Activated CD8-positive, alpha-beta T cell treated with anti-CD3 and anti-CD28 coated beads for 36 hours (primary cell): ENCODE measurements around the gene UPK2. TPM values are rescaled to one million over a fixed set of nuclear protein-coding genes. Genes with fewer than 3 reads are reported as not detected.
"Not testable (repeated sequence)": the region's sequence is repeated elsewhere in the genome, so short reads cannot be mapped to it uniquely, and the experiment has no call there.

Experiments used
- ATAC-seq: fragments of 200-7000 bp; cut with Tn5 transposase; one replicate; pipeline ENCODE4 v1.10.0; 2021; ENCODE audit warnings: mild to moderate bottlenecking, moderate library complexity
- CTCF ChIA-PET: fragments of 350-600 bp; sonication (Branson Sonifier 250); formaldehyde crosslinking; loops from one replicate; lab custom pipeline; 2021; ENCODE audit warnings: antibody characterized with exemption; lab: Charles Lee
- POLR2A ChIA-PET: fragments of 350-600 bp; sonication (Branson Sonifier 250); formaldehyde crosslinking; loops from one replicate; lab custom pipeline; 2021; ENCODE audit warnings: antibody characterized with exemption; lab: Charles Lee
- DNase-seq: peaks from one replicate; pipeline ENCODE4 v3.0.0-alpha.2; 2020
- H3K27ac Mint-ChIP-seq: one replicate; pipeline ENCODE4 v1.8.0; 2021; ENCODE audit warnings: mild to moderate bottlenecking, mixed read lengths
- H3K27me3 Mint-ChIP-seq: one replicate; pipeline ENCODE4 v1.8.0; 2021; ENCODE audit warnings: mixed read lengths
- H3K36me3 Mint-ChIP-seq: one replicate; pipeline ENCODE4 v1.8.0; 2021; ENCODE audit warnings: low read depth, mixed read lengths
- H3K4me1 Mint-ChIP-seq: one replicate; pipeline ENCODE4 v1.8.0; 2021; ENCODE audit warnings: low read depth, mixed read lengths
- H3K4me3 Mint-ChIP-seq: one replicate; pipeline ENCODE4 v1.8.0; 2021; ENCODE audit warnings: mild to moderate bottlenecking, moderate library complexity, mixed read lengths
- H3K9me3 Mint-ChIP-seq: one replicate; pipeline ENCODE4 v1.8.0; 2021; ENCODE audit warnings: mixed read lengths
- intact Hi-C: fragments of 100-400 bp; cut with micrococcal nuclease; formaldehyde crosslinking; loops from one replicate; pipeline ENCODE4 v1.10.0; 2022
- total RNA-seq, 2 experiments: library from RNA; stranded (reverse); gene quantifications; one replicate each; pipeline ENCODE4 v1.2.3, GENCODE V29; 2021
- TF ChIP-seq, protein P1 (sequence below): fragments of 200-600 bp; IDR thresholded peaks from one replicate; pipeline ENCODE4 v1.8.0; 2022; ENCODE audit warnings: antibody characterized with exemption, mild to moderate bottlenecking

UPK2 gene
- total RNA-seq, 2 experiments from 2014 or later = 1.5 to 2.2 TPM

DNA sequence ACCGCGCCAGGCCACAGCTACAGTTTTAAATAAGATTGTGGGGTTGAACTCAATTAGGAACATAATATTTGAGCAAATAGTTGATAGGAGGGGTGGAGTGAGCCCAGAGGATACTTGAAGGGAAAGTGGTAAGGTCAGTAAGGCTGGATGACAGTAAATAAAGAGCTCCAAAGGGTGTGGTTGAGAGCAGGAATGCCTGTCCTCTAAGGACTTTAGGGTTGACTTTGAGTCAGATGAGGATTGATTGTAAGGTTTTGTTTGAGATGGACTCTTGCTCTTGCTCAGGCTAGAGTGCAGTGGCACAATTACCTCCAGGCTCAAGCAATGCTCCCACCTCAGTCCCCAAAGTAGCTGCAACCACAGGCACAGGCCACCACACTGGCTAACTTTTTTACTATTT, 17.9 kb downstream of the UPK2 start:
- TF ChIP-seq, protein P1, sequence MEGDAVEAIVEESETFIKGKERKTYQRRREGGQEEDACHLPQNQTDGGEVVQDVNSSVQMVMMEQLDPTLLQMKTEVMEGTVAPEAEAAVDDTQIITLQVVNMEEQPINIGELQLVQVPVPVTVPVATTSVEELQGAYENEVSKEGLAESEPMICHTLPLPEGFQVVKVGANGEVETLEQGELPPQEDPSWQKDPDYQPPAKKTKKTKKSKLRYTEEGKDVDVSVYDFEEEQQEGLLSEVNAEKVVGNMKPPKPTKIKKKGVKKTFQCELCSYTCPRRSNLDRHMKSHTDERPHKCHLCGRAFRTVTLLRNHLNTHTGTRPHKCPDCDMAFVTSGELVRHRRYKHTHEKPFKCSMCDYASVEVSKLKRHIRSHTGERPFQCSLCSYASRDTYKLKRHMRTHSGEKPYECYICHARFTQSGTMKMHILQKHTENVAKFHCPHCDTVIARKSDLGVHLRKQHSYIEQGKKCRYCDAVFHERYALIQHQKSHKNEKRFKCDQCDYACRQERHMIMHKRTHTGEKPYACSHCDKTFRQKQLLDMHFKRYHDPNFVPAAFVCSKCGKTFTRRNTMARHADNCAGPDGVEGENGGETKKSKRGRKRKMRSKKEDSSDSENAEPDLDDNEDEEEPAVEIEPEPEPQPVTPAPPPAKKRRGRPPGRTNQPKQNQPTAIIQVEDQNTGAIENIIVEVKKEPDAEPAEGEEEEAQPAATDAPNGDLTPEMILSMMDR = no peak
- POLR2A ChIA-PET = interaction anchor here (0.8 kb wide), 1 partner anchor 40 kb away, joined by 3 read pairs; no protein-coding TSS in a partner anchor
- DNase-seq (no peak), ATAC-seq (no peak)
- intact Hi-C loops = no loop called here
- Mint-ChIP-seq H3K27ac (no peak overlapping the region), H3K4me1 (no peaks in the 10 kb centered on the region), H3K27me3 (peaks cover 13% of the 10 kb centered on the region), H3K9me3 (no peaks in the 10 kb centered on the region), H3K4me3 (no peak overlapping the region), H3K36me3 (no peaks in the 10 kb centered on the region)
- CTCF ChIA-PET = interaction anchor here (1.2 kb wide), 1 partner anchor 17 kb away, joined by 3 read pairs; no protein-coding TSS in a partner anchor

DNA sequence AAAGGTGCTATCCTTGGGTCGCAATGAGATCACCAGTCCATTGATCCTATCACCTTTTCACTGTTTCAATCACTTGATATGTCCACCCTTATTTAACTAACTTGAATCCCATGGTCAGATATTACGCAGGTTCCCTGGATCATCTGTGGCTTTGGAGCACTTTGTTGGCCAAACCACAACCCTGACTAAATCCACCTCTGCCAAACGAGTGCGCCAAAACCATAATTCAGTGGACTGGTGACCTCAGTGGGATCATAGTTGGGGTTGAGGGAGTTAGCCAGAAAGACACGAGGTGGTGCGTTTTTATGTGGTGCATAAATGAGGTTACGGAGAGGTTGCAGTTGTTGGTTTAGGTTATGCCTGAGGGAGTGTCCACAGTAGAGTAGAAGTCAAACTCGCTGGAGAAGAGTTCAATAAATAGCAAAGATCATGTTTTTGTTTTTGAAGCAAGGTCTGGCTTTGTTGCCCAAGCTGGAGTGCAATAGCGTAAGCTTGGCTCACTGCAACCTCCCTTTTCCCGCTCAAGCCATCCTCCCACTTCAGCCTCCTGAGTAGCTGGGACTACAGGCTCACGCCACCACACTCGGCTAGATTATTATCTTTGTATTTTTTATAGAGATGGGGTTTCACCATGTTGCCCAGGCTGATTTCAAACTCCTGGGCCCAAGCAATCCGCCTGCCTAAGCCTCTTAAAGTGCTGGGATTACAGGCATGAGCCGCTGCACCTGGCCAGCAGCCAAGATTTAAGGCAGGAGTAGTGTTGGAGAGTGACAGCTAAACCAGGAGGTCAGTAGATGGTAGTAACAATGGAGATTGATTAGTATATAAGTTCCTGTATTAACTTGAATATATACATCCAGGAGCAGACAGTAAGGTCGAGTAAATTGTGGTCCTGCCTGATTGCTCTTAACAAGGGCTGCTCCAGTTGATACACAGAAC, 19.9 kb downstream of the UPK2 start:
- ChIA-PET POLR2A (interaction anchor here (0.6 kb wide), 1 partner anchor 437 kb away, joined by 3 read pairs; no protein-coding TSS in a partner anchor), CTCF (interaction anchor here (0.6 to 0.9 kb wide), 2 partner anchors 19 to 893 kb away, joined by 3 read pairs; no protein-coding TSS in a partner anchor)
- DNase-seq = no peak

DNA sequence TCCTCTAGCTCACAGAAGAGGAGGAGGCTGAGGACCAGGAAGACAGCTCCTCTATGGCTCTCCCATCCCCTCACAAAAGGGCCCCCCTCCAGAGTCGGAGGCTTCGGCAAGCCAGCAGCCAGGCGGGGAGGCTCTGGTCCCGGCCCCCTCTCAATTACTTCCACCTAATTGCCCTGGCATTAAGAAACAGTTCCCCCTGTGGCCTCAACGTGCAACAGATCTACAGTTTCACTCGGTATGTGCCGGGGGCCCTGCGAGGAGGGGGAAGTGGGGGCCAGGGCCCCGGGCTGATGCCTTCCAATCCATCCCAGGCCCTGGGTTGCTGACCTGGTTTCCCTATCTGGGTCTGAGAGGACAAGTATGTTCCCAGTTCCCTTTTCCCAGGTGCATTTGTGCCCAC, 23.3 kb downstream of the UPK2 start:
- peak; percentile 47 for ATAC-seq
- no peak for DNase-seq
- Mint-ChIP-seq H3K27ac (no peak overlapping the region), H3K9me3 (no peaks in the 10 kb centered on the region), H3K27me3 (peaks cover 6% of the 10 kb centered on the region), H3K4me3 (no peak overlapping the region), H3K36me3 (no peaks in the 10 kb centered on the region), H3K4me1 (no peaks in the 10 kb centered on the region)
- ChIA-PET CTCF (no interaction called here), POLR2A (no interaction called here)
- TF ChIP-seq, protein P1 = no peak
- intact Hi-C loops = no loop called here

More for the DNA sequence above, 19.9 kb downstream of the UPK2 start:
- H3K36me3 Mint-ChIP-seq = no peaks in the 10 kb centered on the region
- no peak for ATAC-seq
- intact Hi-C loops = no loop called here
- H3K9me3 Mint-ChIP-seq = no peaks in the 10 kb centered on the region
- no peaks in the 10 kb centered on the region for H3K4me1 Mint-ChIP-seq
- no peak overlapping the region for H3K4me3 Mint-ChIP-seq
- peaks cover 10% of the 10 kb centered on the region for H3K27me3 Mint-ChIP-seq
- TF ChIP-seq, protein P1 = no peak
- no peak overlapping the region for H3K27ac Mint-ChIP-seq

DNA sequence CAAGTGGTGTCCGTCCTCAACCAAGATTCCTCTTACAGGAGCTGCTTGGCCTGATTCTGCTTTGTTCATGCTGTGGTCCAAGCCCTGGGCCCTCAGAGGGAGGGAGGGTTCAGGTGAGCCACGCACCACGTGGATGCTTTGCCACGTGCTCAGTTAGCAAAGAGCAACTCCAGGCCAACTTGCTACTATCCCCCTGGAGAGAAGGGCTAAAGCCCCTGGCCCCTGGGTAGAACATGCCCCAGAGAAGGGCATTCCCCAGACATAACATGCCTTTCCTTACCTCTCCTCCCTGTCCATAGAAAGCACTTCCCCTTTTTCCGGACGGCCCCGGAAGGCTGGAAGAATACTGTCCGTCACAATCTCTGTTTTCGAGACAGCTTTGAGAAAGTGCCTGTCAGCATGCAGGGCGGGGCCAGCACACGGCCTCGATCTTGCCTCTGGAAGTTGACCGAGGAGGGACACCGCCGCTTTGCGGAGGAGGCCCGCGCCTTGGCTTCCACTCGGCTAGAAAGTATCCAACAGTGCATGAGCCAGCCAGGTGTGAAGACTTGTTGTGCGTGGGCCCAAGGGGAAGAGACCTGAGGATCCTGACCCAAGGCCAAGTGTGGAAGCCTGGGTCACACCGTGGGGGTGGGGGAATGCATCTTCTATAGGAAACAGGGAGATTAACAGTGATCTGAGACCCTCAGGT, 24.2 kb downstream of the UPK2 start:
- ChIA-PET CTCF (no interaction called here), POLR2A (interaction anchor here (1.0 kb wide), 1 partner anchor 136 kb away, joined by 3 read pairs; no protein-coding TSS in a partner anchor)
- intact Hi-C loops = no loop called here
- Mint-ChIP-seq H3K27me3 (peaks cover 2% of the 10 kb centered on the region), H3K27ac (no peak overlapping the region), H3K36me3 (no peaks in the 10 kb centered on the region), H3K4me1 (no peaks in the 10 kb centered on the region), H3K4me3 (no peak overlapping the region), H3K9me3 (no peaks in the 10 kb centered on the region)
- ATAC-seq (no peak), DNase-seq (no peak)
- TF ChIP-seq, protein P1 = no peak

DNA sequence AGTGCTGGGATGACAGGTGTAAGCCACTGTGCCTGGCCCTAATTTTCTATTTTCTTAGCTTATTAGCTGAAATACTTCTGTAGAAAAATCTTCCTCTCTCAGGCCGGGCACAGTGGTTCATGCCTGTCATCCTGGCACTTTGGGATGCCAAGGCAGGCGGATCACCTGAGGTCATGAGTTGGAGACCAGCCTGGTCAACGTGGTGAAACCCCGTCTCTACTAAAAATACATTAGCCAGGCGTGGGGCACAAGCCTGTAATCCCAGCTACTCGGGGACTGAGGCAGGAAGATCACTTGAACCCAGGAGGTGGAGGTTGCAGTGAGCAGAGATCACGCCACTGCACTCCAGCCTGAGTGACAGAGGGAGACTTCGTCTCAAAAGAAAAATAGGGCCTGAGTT, 28.2 kb downstream of the UPK2 start:
- H3K9me3 Mint-ChIP-seq, H3K27me3 Mint-ChIP-seq, DNase-seq, H3K4me3 Mint-ChIP-seq, intact Hi-C loops, H3K36me3 Mint-ChIP-seq, ATAC-seq, H3K4me1 Mint-ChIP-seq, H3K27ac Mint-ChIP-seq: not testable (repeated sequence)
- POLR2A ChIA-PET = interaction anchor here (1.0 kb wide), 1 partner anchor 89 kb away, joined by 4 read pairs; no protein-coding TSS in a partner anchor
- CTCF ChIA-PET = interaction anchor here (1.2 kb wide), 1 partner anchor 325 kb away, joined by 4 read pairs; no protein-coding TSS in a partner anchor
